Panc1 (cell line): ENCODE data around the gene CAMK1G. TPM values are rescaled to one million over a fixed set of nuclear protein-coding genes. Genes with fewer than 3 reads are reported as not detected.

Experiments
- ATAC-seq: fragments of 200-7000 bp; cut with Tn5 transposase; 2 replicates; pipeline ENCODE4 v1.9.1; 2020; ENCODE audit warnings: mild to moderate bottlenecking, moderate library complexity
- BruUV-seq: library from RNA; stranded (reverse); fragments of 400-500 nt; replicated peaks from 2 replicates; lab custom pipeline; 2021; lab: Mats Ljungman, UMichigan
- CTCF ChIA-PET: fragments of 300-600 bp; sonication (Branson Sonifier 250); formaldehyde crosslinking; loops from one replicate; lab custom pipeline; 2022; ENCODE audit warnings: antibody characterized with exemption; lab: Charles Lee
- POLR2A ChIA-PET: fragments of 300-600 bp; sonication (Branson Sonifier 250); formaldehyde crosslinking; loops from one replicate; lab custom pipeline; 2022; ENCODE audit warnings: antibody characterized with exemption; lab: Charles Lee
- DNase-seq: peaks from one replicate; pipeline ENCODE4 v3.0.0-alpha.2; 2010; ENCODE audit warnings: low read depth, low spot score
- H3K27ac ChIP-seq: 2 replicates; pipeline ENCODE4 v1.5.1; 2011; ENCODE audit warnings: mild to moderate bottlenecking, low read length, inconsistent platforms
- H3K27me3 ChIP-seq: fragments of 200-500 bp; sonication (Bioruptor generic); 2 replicates; pipeline ENCODE4 v1.6.0; 2014; ENCODE audit warnings: low read length, inconsistent platforms; ENCODE audit not compliant: control insufficient read depth, insufficient read depth
- H3K36me3 ChIP-seq: fragments of 200-500 bp; sonication (Bioruptor generic); 2 replicates; pipeline ENCODE4 v1.5.1; 2014; ENCODE audit warnings: inconsistent platforms, mild to moderate bottlenecking, low read length, moderate library complexity; ENCODE audit not compliant: control insufficient read depth, insufficient read depth
- H3K4me1 ChIP-seq: 2 replicates; pipeline ENCODE4 v1.5.1; 2011; ENCODE audit warnings: inconsistent platforms, mild to moderate bottlenecking, low read length, moderate library complexity; ENCODE audit not compliant: control insufficient read depth, insufficient read depth
- H3K4me3 ChIP-seq, 2 experiments: 2 replicates each; pipeline ENCODE4 v1.5.1; 2011 to 2012; ENCODE audit warnings: low read depth in 2 of 2, low read length in 2 of 2, mild to moderate bottlenecking in 2 of 2, inconsistent platforms in 1 of 2, moderate library complexity in 1 of 2
- H3K9me3 ChIP-seq: fragments of 200-500 bp; sonication (Bioruptor generic); 2 replicates; pipeline ENCODE4 v1.5.1; 2014; ENCODE audit warnings: low read depth, mild to moderate bottlenecking, inconsistent platforms, low read length, moderate library complexity; ENCODE audit not compliant: control insufficient read depth, insufficient read depth
- POLR2AphosphoS5 ChIP-seq: IDR thresholded peaks from 2 replicates; pipeline ENCODE4 v1.6.1; 2012; ENCODE audit warnings: mild to moderate bottlenecking, low read depth, low read length, moderate library complexity
- SIN3A ChIP-seq: IDR thresholded peaks from 2 replicates; pipeline ENCODE4 v1.6.1; 2012; ENCODE audit warnings: low read depth, mild to moderate bottlenecking, low read length, moderate library complexity, borderline replicate concordance; ENCODE audit not compliant: insufficient read depth
- TCF7L2 ChIP-seq: IDR thresholded peaks from 2 replicates; pipeline ENCODE4 v1.6.1; 2011; ENCODE audit warnings: mild to moderate bottlenecking, low read depth, low read length, inconsistent platforms
- in situ Hi-C: cut with HindIII; loops from 2 replicates; pipeline ENCODE4 v1.10.0; 2016; ENCODE audit warnings: low sequenced_read_pairs, low pct_unique_long_range_greater_than_20kb
- intact Hi-C: fragments of 100-400 bp; cut with micrococcal nuclease; formaldehyde crosslinking; loops from one replicate; pipeline ENCODE4 v1.10.0; 2022; ENCODE audit not compliant: unreplicated experiment
- total RNA-seq: library from RNA; stranded (reverse); gene quantifications from one replicate; pipeline ENCODE4 v1.2.1, GENCODE V29; 2021; ENCODE audit not compliant: unreplicated experiment
- TF ChIP-seq, protein P1 (sequence below): fragments of 450-650 bp; IDR thresholded peaks from 2 replicates; pipeline ENCODE4 v1.5.1; 2017; ENCODE audit warnings: mild to moderate bottlenecking
- TF ChIP-seq, protein P2 (sequence below), 2 experiments: IDR thresholded peaks; 2 replicates each; pipeline ENCODE4 v1.6.1; 2011 to 2012; ENCODE audit warnings: low read depth in 2 of 2, control low read depth in 1 of 2, low read length in 1 of 2, mild to moderate bottlenecking in 1 of 2, moderate library complexity in 1 of 2; ENCODE audit not compliant: insufficient read depth in 1 of 2

Gene CAMK1G
- total RNA-seq, 1 experiment from 2014 or later, result not detected

DNA sequence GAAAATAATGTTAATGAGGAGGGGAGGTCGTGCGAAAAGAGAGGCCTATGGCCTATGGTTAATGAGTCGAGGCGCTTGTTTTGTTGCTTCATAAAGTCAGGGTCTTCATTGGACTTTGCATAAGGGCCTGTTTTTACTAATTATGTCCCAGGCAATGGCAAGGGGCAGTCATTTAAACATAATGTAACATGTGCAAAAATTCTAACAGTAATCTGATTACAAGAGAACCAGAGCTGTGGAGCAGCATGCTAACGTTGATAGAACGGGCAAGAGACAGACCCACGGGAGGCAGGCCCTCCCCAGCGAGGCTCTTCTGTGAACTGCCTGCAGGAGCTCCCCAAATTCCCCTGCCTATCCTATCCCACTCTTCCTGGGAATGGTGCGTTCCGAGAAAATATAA lies 22.6 kb upstream of the CAMK1G start:
- TF ChIP-seq POLR2AphosphoS5, result no peak
- no peak for TF ChIP-seq SIN3A
- TF ChIP-seq TCF7L2, result no peak
- H3K4me3 ChIP-seq, result no peak overlapping the region
- CTCF ChIA-PET, result no interaction called here
- ATAC-seq (no peak), DNase-seq (no peak)
- H3K4me1 ChIP-seq, result no peaks in the 10 kb centered on the region
- POLR2A ChIA-PET, result no interaction called here
- no peak overlapping the region for H3K27ac ChIP-seq
- H3K9me3 ChIP-seq, result no peaks in the 10 kb centered on the region
- intact Hi-C loops, result loop anchor here (10.0 kb wide), 2 partner anchors 316 to 356 kb away; no protein-coding TSS in a partner anchor
- no peaks in the 10 kb centered on the region for H3K27me3 ChIP-seq
- BruUV-seq, result no TSS peak
- H3K36me3 ChIP-seq, result no peaks in the 10 kb centered on the region
- in situ Hi-C loops, result no loop called here

DNA sequence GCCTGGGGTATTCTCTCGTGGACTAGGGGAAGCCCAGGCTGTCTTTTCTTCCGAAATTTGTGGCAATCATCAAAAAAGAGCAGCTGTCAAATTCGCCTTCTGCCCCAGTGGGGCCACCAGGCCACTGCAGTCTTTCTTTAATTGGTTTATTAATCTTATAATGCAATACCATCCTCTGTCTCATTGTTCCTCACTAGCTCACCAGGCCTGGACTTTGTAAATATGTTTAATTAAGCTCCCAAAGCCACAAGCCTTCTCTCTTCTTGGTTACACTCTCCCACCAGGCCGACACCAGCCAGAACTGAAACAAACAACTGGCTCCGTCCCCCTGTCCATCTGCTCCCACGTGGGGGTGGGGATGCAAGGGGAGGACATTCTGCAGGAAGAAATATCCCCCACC lies 22.0 kb upstream of the CAMK1G start:
- no peak overlapping the region for H3K4me3 ChIP-seq
- intact Hi-C loops (loop anchor here (10.0 kb wide), 2 partner anchors 317 to 357 kb away; no protein-coding TSS in a partner anchor), in situ Hi-C loops (no loop called here)
- ATAC-seq (no peak), DNase-seq (no peak)
- H3K4me1 ChIP-seq, result no peaks in the 10 kb centered on the region
- H3K36me3 ChIP-seq, result no peaks in the 10 kb centered on the region
- H3K9me3 ChIP-seq, result no peaks in the 10 kb centered on the region
- H3K27ac ChIP-seq, result no peak overlapping the region
- H3K27me3 ChIP-seq, result no peaks in the 10 kb centered on the region
- TF ChIP-seq, protein P1, sequence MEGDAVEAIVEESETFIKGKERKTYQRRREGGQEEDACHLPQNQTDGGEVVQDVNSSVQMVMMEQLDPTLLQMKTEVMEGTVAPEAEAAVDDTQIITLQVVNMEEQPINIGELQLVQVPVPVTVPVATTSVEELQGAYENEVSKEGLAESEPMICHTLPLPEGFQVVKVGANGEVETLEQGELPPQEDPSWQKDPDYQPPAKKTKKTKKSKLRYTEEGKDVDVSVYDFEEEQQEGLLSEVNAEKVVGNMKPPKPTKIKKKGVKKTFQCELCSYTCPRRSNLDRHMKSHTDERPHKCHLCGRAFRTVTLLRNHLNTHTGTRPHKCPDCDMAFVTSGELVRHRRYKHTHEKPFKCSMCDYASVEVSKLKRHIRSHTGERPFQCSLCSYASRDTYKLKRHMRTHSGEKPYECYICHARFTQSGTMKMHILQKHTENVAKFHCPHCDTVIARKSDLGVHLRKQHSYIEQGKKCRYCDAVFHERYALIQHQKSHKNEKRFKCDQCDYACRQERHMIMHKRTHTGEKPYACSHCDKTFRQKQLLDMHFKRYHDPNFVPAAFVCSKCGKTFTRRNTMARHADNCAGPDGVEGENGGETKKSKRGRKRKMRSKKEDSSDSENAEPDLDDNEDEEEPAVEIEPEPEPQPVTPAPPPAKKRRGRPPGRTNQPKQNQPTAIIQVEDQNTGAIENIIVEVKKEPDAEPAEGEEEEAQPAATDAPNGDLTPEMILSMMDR, result no peak
- no peak for TF ChIP-seq POLR2AphosphoS5
- ChIA-PET CTCF (no interaction called here), POLR2A (no interaction called here)
- no TSS peak for BruUV-seq

GRCh38 chr1:209564849-209565248 lies 18.7 kb upstream of the CAMK1G start:
- POLR2A ChIA-PET, result no interaction called here
- Histone ChIP-seq H3K27ac (no peak overlapping the region), H3K4me1 (no peaks in the 10 kb centered on the region), H3K9me3 (no peaks in the 10 kb centered on the region), H3K36me3 (no peaks in the 10 kb centered on the region), H3K27me3 (no peaks in the 10 kb centered on the region), H3K4me3 (no peak overlapping the region)
- intact Hi-C loops (loop anchor here (5.0 to 10.0 kb wide), 3 partner anchors 213 to 360 kb away; no protein-coding TSS in a partner anchor), in situ Hi-C loops (no loop called here)
- DNase-seq (no peak), ATAC-seq (no peak)
- TF ChIP-seq SIN3A (no peak), TCF7L2 (no peak), POLR2AphosphoS5 (no peak)
- TF ChIP-seq, protein P1, result no peak
- TF ChIP-seq, protein P2, sequence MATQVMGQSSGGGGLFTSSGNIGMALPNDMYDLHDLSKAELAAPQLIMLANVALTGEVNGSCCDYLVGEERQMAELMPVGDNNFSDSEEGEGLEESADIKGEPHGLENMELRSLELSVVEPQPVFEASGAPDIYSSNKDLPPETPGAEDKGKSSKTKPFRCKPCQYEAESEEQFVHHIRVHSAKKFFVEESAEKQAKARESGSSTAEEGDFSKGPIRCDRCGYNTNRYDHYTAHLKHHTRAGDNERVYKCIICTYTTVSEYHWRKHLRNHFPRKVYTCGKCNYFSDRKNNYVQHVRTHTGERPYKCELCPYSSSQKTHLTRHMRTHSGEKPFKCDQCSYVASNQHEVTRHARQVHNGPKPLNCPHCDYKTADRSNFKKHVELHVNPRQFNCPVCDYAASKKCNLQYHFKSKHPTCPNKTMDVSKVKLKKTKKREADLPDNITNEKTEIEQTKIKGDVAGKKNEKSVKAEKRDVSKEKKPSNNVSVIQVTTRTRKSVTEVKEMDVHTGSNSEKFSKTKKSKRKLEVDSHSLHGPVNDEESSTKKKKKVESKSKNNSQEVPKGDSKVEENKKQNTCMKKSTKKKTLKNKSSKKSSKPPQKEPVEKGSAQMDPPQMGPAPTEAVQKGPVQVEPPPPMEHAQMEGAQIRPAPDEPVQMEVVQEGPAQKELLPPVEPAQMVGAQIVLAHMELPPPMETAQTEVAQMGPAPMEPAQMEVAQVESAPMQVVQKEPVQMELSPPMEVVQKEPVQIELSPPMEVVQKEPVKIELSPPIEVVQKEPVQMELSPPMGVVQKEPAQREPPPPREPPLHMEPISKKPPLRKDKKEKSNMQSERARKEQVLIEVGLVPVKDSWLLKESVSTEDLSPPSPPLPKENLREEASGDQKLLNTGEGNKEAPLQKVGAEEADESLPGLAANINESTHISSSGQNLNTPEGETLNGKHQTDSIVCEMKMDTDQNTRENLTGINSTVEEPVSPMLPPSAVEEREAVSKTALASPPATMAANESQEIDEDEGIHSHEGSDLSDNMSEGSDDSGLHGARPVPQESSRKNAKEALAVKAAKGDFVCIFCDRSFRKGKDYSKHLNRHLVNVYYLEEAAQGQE (IDR thresholded peaks at IDR 0.05; ENCODE audit: insufficient read depth in 1 of 2, low read depth in 2 of 2, low read length in 1 of 2), result no peak
- BruUV-seq, result no TSS peak
- CTCF ChIA-PET, result no interaction called here
